Skeletal muscle satellite cell (primary cell): ENCODE data around the gene MTG2.

Experiments used
- H3K27me3 ChIP-seq: 2 replicates; pipeline ENCODE4 v1.7.0; 2013; ENCODE audit warnings: low read length; ENCODE audit not compliant: control insufficient read depth, insufficient read depth
- H3K36me3 ChIP-seq: 2 replicates; pipeline ENCODE4 v1.7.0; 2013; ENCODE audit warnings: mild to moderate bottlenecking, control low read depth, low read length; ENCODE audit not compliant: insufficient read depth
- H3K4me1 ChIP-seq: 2 replicates; pipeline ENCODE4 v1.7.0; 2013; ENCODE audit warnings: low read length; ENCODE audit not compliant: control insufficient read depth, insufficient read depth
- H3K4me2 ChIP-seq: 2 replicates; pipeline ENCODE4 v1.7.0; 2013; ENCODE audit warnings: mild to moderate bottlenecking, low read length
- H3K4me3 ChIP-seq: 2 replicates; pipeline ENCODE4 v1.7.0; 2013; ENCODE audit warnings: low read length
- H3K9ac ChIP-seq: 2 replicates; pipeline ENCODE4 v1.7.0; 2013; ENCODE audit warnings: mild to moderate bottlenecking, low read depth, low read length, moderate library complexity
- H3K9me3 ChIP-seq: replicated peaks from 2 replicates; pipeline ENCODE4 v1.7.0; 2013; ENCODE audit warnings: mild to moderate bottlenecking, control low read depth, low read length

Gene MTG2

GRCh38 chr20:62212299-62212698 is 29.5 kb downstream of the MTG2 start:
- H3K27me3 ChIP-seq, result peaks cover 69% of the 10 kb centered on the region
- H3K4me3 ChIP-seq, result no peak overlapping the region
- H3K36me3 ChIP-seq, result no peaks in the 10 kb centered on the region
- no peak overlapping the region for H3K9ac ChIP-seq
- no peaks in the 10 kb centered on the region for H3K9me3 ChIP-seq
- H3K4me2 ChIP-seq, result no peak overlapping the region
- no peaks in the 10 kb centered on the region for H3K4me1 ChIP-seq

GRCh38 chr20:62214067-62214466 is 31.2 kb downstream of the MTG2 start:
- no peaks in the 10 kb centered on the region for H3K36me3 ChIP-seq
- peaks cover 83% of the 10 kb centered on the region for H3K27me3 ChIP-seq
- no peaks in the 10 kb centered on the region for H3K9me3 ChIP-seq
- no peaks in the 10 kb centered on the region for H3K4me1 ChIP-seq
- H3K4me2 ChIP-seq, result no peak overlapping the region
- no peak overlapping the region for H3K9ac ChIP-seq
- H3K4me3 ChIP-seq, result no peak overlapping the region

GRCh38 chr20:62215020-62215990 is 32.5 kb downstream of the MTG2 start:
- Histone ChIP-seq H3K9me3 (no peaks in the 10 kb centered on the region), H3K4me3 (no peak overlapping the region), H3K4me1 (no peaks in the 10 kb centered on the region), H3K9ac (no peak overlapping the region), H3K36me3 (no peaks in the 10 kb centered on the region), H3K27me3 (peaks cover 75% of the 10 kb centered on the region), H3K4me2 (no peak overlapping the region)

- Histone ChIP-seq H3K9me3 (no peaks in the 10 kb centered on the region), H3K36me3 (no peaks in the 10 kb centered on the region), H3K9ac (no peak overlapping the region), H3K4me1 (no peaks in the 10 kb centered on the region), H3K4me3 (no peak overlapping the region), H3K27me3 (peaks cover 74% of the 10 kb centered on the region), H3K4me2 (no peak overlapping the region)
Measured at GRCh38 chr20:62215991-62216635, 33.3 kb downstream of the MTG2 start.

- H3K27me3 ChIP-seq, result peaks cover 74% of the 10 kb centered on the region
- H3K4me3 ChIP-seq, result no peak overlapping the region
- no peaks in the 10 kb centered on the region for H3K9me3 ChIP-seq
- no peak overlapping the region for H3K9ac ChIP-seq
- H3K4me1 ChIP-seq, result no peaks in the 10 kb centered on the region
- H3K4me2 ChIP-seq, result no peak overlapping the region
- H3K36me3 ChIP-seq, result no peaks in the 10 kb centered on the region
Measured at GRCh38 chr20:62216636-62217566, 34.1 kb downstream of the MTG2 start.

- Histone ChIP-seq H3K36me3 (no peaks in the 10 kb centered on the region), H3K4me1 (no peaks in the 10 kb centered on the region), H3K9ac (no peak overlapping the region), H3K9me3 (no peaks in the 10 kb centered on the region), H3K4me3 (no peak overlapping the region), H3K4me2 (no peak overlapping the region), H3K27me3 (peaks cover 81% of the 10 kb centered on the region)
Measured at GRCh38 chr20:62217913-62218773, 35.3 kb downstream of the MTG2 start.

- no peaks in the 10 kb centered on the region for H3K36me3 ChIP-seq
- H3K9me3 ChIP-seq, result no peaks in the 10 kb centered on the region
- peak overlapping the region; percentile 64 for H3K4me2 ChIP-seq
- peak overlapping the region; percentile 34 for H3K4me3 ChIP-seq
- H3K27me3 ChIP-seq, result peaks cover 86% of the 10 kb centered on the region
- no peaks in the 10 kb centered on the region for H3K4me1 ChIP-seq
- no peak overlapping the region for H3K9ac ChIP-seq
Measured at GRCh38 chr20:62219101-62219991, 36.5 kb downstream of the MTG2 start.

GRCh38 chr20:62219992-62220665 is 37.3 kb downstream of the MTG2 start, which contains the start of gene HRH3:
HRH3 (minus strand) TSS chr20:62220278; CDS start chr20:62219970, 308 bp downstream.
- peak within 1 kb of the TSS; percentile 64 for H3K4me2 ChIP-seq
- H3K4me1 ChIP-seq, result no peaks in the 10 kb centered on the region
- no peaks in the 10 kb centered on the region for H3K36me3 ChIP-seq
- peak within 1 kb of the TSS; percentile 34 for H3K4me3 ChIP-seq
- no peak within 1 kb of the TSS for H3K9ac ChIP-seq
- peaks cover 86% of the 10 kb centered on the region for H3K27me3 ChIP-seq
- no peaks in the 10 kb centered on the region for H3K9me3 ChIP-seq

GRCh38 chr20:62220666-62221568 is 38.1 kb downstream of the MTG2 start:
- H3K9ac ChIP-seq, result no peak overlapping the region
- H3K36me3 ChIP-seq, result no peaks in the 10 kb centered on the region
- H3K4me2 ChIP-seq, result no peak overlapping the region
- H3K4me3 ChIP-seq, result no peak overlapping the region
- H3K4me1 ChIP-seq, result no peaks in the 10 kb centered on the region
- H3K27me3 ChIP-seq, result peaks cover 86% of the 10 kb centered on the region
- no peaks in the 10 kb centered on the region for H3K9me3 ChIP-seq
